MM.1S (cell line): ENCODE data around the gene CNTN5.

Source experiments
- DNase-seq: peaks from one replicate; pipeline ENCODE4 v3.0.0-alpha.2; 2015
- H2AFZ ChIP-seq: fragments of 300-600 bp; sonication (generic); 2 replicates; pipeline ENCODE4 v1.6.0; 2016; ENCODE audit warnings: antibody characterized with exemption, low read length
- H3F3A ChIP-seq: fragments of 300-600 bp; sonication (generic); 2 replicates; pipeline ENCODE4 v1.6.1; 2016; ENCODE audit warnings: mild to moderate bottlenecking, antibody characterized with exemption, low read length, moderate library complexity, mixed read lengths; ENCODE audit not compliant: insufficient read depth
- H3K27ac ChIP-seq: fragments of 300-600 bp; sonication (generic); 2 replicates; pipeline ENCODE4 v1.5.1; 2016; ENCODE audit warnings: mild to moderate bottlenecking, low read length
- H3K27me3 ChIP-seq: fragments of 300-600 bp; sonication (generic); replicated peaks from 2 replicates; pipeline ENCODE4 v1.6.0; 2016; ENCODE audit warnings: low read length; ENCODE audit not compliant: insufficient read depth
- H3K36me3 ChIP-seq: fragments of 300-600 bp; sonication (generic); replicated peaks from 2 replicates; pipeline ENCODE4 v1.6.1; 2016; ENCODE audit warnings: mild to moderate bottlenecking, low read length, mixed read lengths; ENCODE audit not compliant: insufficient read depth
- H3K4me1 ChIP-seq: fragments of 300-600 bp; sonication (generic); 2 replicates; pipeline ENCODE4 v1.6.1; 2016; ENCODE audit warnings: low read length, mixed read lengths
- H3K4me2 ChIP-seq: fragments of 300-600 bp; sonication (generic); 2 replicates; pipeline ENCODE4 v1.6.0; 2016; ENCODE audit warnings: low read depth, low read length
- H3K4me3 ChIP-seq: fragments of 300-600 bp; sonication (generic); 2 replicates; pipeline ENCODE4 v1.5.1; 2016; ENCODE audit warnings: low read length, mixed read lengths
- H3K79me2 ChIP-seq: fragments of 300-600 bp; sonication (generic); 2 replicates; pipeline ENCODE4 v1.6.1; 2016; ENCODE audit warnings: mixed run types, low read length, mixed read lengths
- H3K9ac ChIP-seq: fragments of 300-600 bp; sonication (generic); 2 replicates; pipeline ENCODE4 v1.6.1; 2016; ENCODE audit warnings: low read length, mixed read lengths
- H3K9me2 ChIP-seq: fragments of 300-600 bp; sonication (generic); replicated peaks from 2 replicates; pipeline ENCODE4 v1.6.1; 2016; ENCODE audit warnings: mild to moderate bottlenecking, low read length, mixed read lengths; ENCODE audit not compliant: insufficient read depth
- H3K9me3 ChIP-seq: fragments of 300-600 bp; sonication (generic); replicated peaks from 2 replicates; pipeline ENCODE4 v1.6.1; 2016; ENCODE audit warnings: mild to moderate bottlenecking, low read length, mixed read lengths; ENCODE audit not compliant: insufficient read depth
- H4K20me1 ChIP-seq: fragments of 300-600 bp; sonication (generic); 2 replicates; pipeline ENCODE4 v1.6.1; 2016; ENCODE audit warnings: mild to moderate bottlenecking, low read length, moderate library complexity, mixed read lengths; ENCODE audit not compliant: insufficient read depth
- EZH2 ChIP-seq: fragments of 300-600 bp; sonication (generic); optimal IDR thresholded peaks from 2 replicates; pipeline ENCODE3; 2017; ENCODE audit warnings: low read depth, mild to moderate bottlenecking, antibody characterized with exemption, low read length, mixed read lengths
- EZH2phosphoT487 ChIP-seq: fragments of 300-600 bp; sonication (generic); IDR thresholded peaks from 2 replicates; pipeline ENCODE4 v1.6.1; 2018; ENCODE audit warnings: antibody characterized with exemption, low read length
- TF ChIP-seq, protein P1 (sequence below): fragments of 300-600 bp; sonication (generic); IDR thresholded peaks from 2 replicates; pipeline ENCODE4 v1.5.1; 2016; ENCODE audit warnings: antibody characterized with exemption, low read length, mixed read lengths

The CNTN5 gene

GRCh38 chr11:99537681-99538080 lies 516.9 kb downstream of the CNTN5 start:
- Histone ChIP-seq H3K9me2 (no peaks in the 10 kb centered on the region), H3K36me3 (no peaks in the 10 kb centered on the region), H3K9me3 (no peaks in the 10 kb centered on the region), H3K27me3 (no peaks in the 10 kb centered on the region), H4K20me1 (no peaks in the 10 kb centered on the region), H3K4me2 (no peak overlapping the region), H3F3A (no peaks in the 10 kb centered on the region), H3K4me3 (no peak overlapping the region), H3K27ac (no peak overlapping the region), H3K4me1 (no peaks in the 10 kb centered on the region), H2AFZ (no peak overlapping the region), H3K79me2 (no peaks in the 10 kb centered on the region), H3K9ac (no peak overlapping the region)
- no peak for DNase-seq
- TF ChIP-seq, protein P1, sequence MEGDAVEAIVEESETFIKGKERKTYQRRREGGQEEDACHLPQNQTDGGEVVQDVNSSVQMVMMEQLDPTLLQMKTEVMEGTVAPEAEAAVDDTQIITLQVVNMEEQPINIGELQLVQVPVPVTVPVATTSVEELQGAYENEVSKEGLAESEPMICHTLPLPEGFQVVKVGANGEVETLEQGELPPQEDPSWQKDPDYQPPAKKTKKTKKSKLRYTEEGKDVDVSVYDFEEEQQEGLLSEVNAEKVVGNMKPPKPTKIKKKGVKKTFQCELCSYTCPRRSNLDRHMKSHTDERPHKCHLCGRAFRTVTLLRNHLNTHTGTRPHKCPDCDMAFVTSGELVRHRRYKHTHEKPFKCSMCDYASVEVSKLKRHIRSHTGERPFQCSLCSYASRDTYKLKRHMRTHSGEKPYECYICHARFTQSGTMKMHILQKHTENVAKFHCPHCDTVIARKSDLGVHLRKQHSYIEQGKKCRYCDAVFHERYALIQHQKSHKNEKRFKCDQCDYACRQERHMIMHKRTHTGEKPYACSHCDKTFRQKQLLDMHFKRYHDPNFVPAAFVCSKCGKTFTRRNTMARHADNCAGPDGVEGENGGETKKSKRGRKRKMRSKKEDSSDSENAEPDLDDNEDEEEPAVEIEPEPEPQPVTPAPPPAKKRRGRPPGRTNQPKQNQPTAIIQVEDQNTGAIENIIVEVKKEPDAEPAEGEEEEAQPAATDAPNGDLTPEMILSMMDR, result no peak
- TF ChIP-seq EZH2phosphoT487, result no peak
- no peak for TF ChIP-seq EZH2

- Histone ChIP-seq H3K4me2 (no peak overlapping the region), H3K9ac (no peak overlapping the region), H3K4me1 (no peaks in the 10 kb centered on the region), H3K9me2 (no peaks in the 10 kb centered on the region), H3F3A (no peaks in the 10 kb centered on the region; the same call in 1 of the 2 replicates), H3K9me3 (no peaks in the 10 kb centered on the region), H4K20me1 (no peaks in the 10 kb centered on the region), H3K4me3 (no peak overlapping the region), H2AFZ (no peak overlapping the region), H3K27me3 (no peaks in the 10 kb centered on the region), H3K36me3 (no peaks in the 10 kb centered on the region), H3K27ac (no peak overlapping the region), H3K79me2 (no peaks in the 10 kb centered on the region)
- TF ChIP-seq EZH2phosphoT487, result no peak
- TF ChIP-seq, protein P1, result no peak
- TF ChIP-seq EZH2, result no peak
- no peak for DNase-seq
Observed at GRCh38 chr11:99545616-99546015, 524.9 kb downstream of the CNTN5 start.

DNA sequence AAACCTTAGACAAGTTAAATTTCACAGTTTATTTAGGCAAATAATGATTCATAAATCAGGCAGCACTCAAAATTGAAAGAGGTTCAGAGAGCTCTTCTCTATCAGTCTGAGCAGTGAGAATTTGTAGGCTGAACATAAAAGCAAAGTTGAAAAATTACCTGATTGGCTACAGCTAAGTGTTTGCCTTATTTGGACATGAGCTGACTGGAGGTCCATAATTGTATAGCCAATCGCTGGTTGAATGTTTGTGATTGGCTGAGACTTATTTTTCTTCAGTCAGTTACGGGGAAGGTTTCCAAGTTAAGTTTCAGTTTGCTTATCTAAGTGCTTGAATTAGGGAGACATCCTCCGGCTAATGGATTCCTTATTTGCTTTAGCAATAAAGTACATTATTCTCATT lies 527.5 kb downstream of the CNTN5 start:
- no peak overlapping the region for H3K27ac ChIP-seq
- no peak overlapping the region for H3K9ac ChIP-seq
- no peaks in the 10 kb centered on the region for H3K36me3 ChIP-seq
- H3F3A ChIP-seq, result no peaks in the 10 kb centered on the region
- H3K27me3 ChIP-seq, result no peaks in the 10 kb centered on the region
- no peaks in the 10 kb centered on the region for H3K9me3 ChIP-seq
- DNase-seq, result no peak
- H3K9me2 ChIP-seq, result no peaks in the 10 kb centered on the region
- no peaks in the 10 kb centered on the region for H3K79me2 ChIP-seq
- TF ChIP-seq, protein P1, result no peak
- TF ChIP-seq EZH2phosphoT487 (no peak), EZH2 (no peak)
- no peaks in the 10 kb centered on the region for H4K20me1 ChIP-seq
- no peak overlapping the region for H2AFZ ChIP-seq
- no peaks in the 10 kb centered on the region for H3K4me1 ChIP-seq
- no peak overlapping the region for H3K4me2 ChIP-seq
- H3K4me3 ChIP-seq, result no peak overlapping the region
